Parathyroid adenoma (tissue), 2 donors: ENCODE measurements around the gene CARM1.

Experiments used
- H2AFZ ChIP-seq: fragments of 300-600 bp; sonication (generic); one replicate; pipeline ENCODE4 v1.7.0; 2017; ENCODE audit warnings: antibody characterized with exemption, mild to moderate bottlenecking
- H3K27ac ChIP-seq: fragments of 300-600 bp; sonication (generic); one replicate; pipeline ENCODE4 v1.7.0; 2017
- H3K27me3 ChIP-seq: fragments of 300-600 bp; sonication (generic); one replicate; pipeline ENCODE4 v1.7.0; 2017; ENCODE audit warnings: low read length; ENCODE audit not compliant: control insufficient read depth, insufficient read depth
- H3K36me3 ChIP-seq: fragments of 300-600 bp; sonication (generic); one replicate; pipeline ENCODE4 v1.7.0; 2017; ENCODE audit warnings: low read length; ENCODE audit not compliant: control insufficient read depth, insufficient read depth
- H3K4me1 ChIP-seq: fragments of 300-600 bp; sonication (generic); one replicate; pipeline ENCODE4 v1.7.0; 2017; ENCODE audit warnings: control low read depth
- H3K4me2 ChIP-seq: fragments of 300-600 bp; sonication (generic); one replicate; pipeline ENCODE4 v1.7.0; 2017; ENCODE audit warnings: low read length
- H3K4me3 ChIP-seq: fragments of 300-600 bp; sonication (generic); one replicate; pipeline ENCODE4 v1.7.0; 2017; ENCODE audit warnings: low read depth, low read length
- H3K79me2 ChIP-seq: fragments of 300-600 bp; sonication (generic); one replicate; pipeline ENCODE4 v1.7.0; 2017; ENCODE audit warnings: control low read depth
- H3K9ac ChIP-seq: fragments of 300-600 bp; sonication (generic); one replicate; pipeline ENCODE4 v1.7.0; 2017; ENCODE audit warnings: mild to moderate bottlenecking
- H3K9me3 ChIP-seq: fragments of 300-600 bp; sonication (generic); one replicate; pipeline ENCODE4 v1.7.0; 2017; ENCODE audit warnings: low read length; ENCODE audit not compliant: control insufficient read depth
- CTCF ChIP-seq: fragments of 300-600 bp; sonication (generic); IDR thresholded peaks from one replicate; pipeline ENCODE4 v1.7.0; 2017; ENCODE audit warnings: antibody characterized with exemption, mild to moderate bottlenecking
- donor health status: primary hyperparathyroidism.

CARM1 gene

GRCh38 chr19:10828981-10829821 is 42.2 kb upstream of the CARM1 start:
- H3K9ac ChIP-seq = no peak overlapping the region
- no peaks in the 10 kb centered on the region for H3K9me3 ChIP-seq
- H2AFZ ChIP-seq = no peak overlapping the region
- no peaks in the 10 kb centered on the region for H3K36me3 ChIP-seq
- H3K4me3 ChIP-seq = no peak overlapping the region
- H3K27ac ChIP-seq = no peak overlapping the region
- H3K4me1 ChIP-seq = peaks cover 7% of the 10 kb centered on the region
- no peaks in the 10 kb centered on the region for H3K79me2 ChIP-seq
- no peaks in the 10 kb centered on the region for H3K27me3 ChIP-seq
- TF ChIP-seq CTCF = no peak
- no peak overlapping the region for H3K4me2 ChIP-seq

DNA sequence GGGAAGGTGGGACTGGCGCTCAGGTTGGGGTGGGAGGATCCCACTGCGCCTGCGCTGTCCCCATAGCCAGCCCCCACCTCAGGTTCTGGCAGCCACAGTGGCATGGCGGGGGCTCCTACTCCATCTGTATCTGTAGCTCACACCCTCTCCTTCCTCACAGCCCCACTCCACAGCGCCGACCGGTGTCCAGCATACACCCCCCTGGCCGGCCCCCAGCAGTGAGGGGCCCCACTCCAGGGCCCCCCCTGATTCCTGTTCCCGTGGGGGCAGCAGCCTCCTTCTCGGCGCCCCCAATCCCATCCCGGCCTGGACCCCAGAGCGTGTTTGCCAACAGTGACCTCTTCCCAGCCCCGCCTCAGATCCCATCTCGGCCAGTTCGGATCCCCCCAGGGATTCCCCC is 41.4 kb upstream of the CARM1 start:
- Histone ChIP-seq H3K27me3 (no peaks in the 10 kb centered on the region), H3K9me3 (no peaks in the 10 kb centered on the region), H3K79me2 (no peaks in the 10 kb centered on the region), H3K4me1 (peaks cover 7% of the 10 kb centered on the region), H3K36me3 (no peaks in the 10 kb centered on the region), H3K4me3 (no peak overlapping the region), H3K9ac (no peak overlapping the region), H3K4me2 (no peak overlapping the region), H2AFZ (no peak overlapping the region), H3K27ac (no peak overlapping the region)
- TF ChIP-seq CTCF = no peak

DNA sequence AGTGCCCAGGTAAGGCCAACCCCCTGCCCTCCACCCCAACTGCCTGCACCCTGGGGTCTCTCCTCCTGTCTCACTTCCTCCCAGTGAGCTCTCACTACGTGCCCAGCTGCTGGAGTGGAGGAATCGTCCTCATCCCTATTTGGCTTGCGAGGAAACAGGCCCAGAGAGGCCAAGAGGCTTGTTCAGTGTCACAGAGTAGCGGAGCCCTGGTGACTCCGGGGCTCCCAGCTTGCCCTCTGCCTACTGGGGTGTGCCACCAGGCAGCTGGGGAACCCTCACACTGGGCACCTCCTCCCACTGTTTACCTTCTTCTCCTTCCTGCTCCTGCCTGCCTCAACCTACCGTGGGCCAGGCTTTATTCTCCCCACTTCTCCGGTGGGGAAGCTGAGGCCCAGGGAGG is 41.0 kb upstream of the CARM1 start:
- no peak for TF ChIP-seq CTCF
- no peak overlapping the region for H3K9ac ChIP-seq
- H2AFZ ChIP-seq = no peak overlapping the region
- peaks cover 7% of the 10 kb centered on the region for H3K4me1 ChIP-seq
- H3K27ac ChIP-seq = no peak overlapping the region
- H3K4me3 ChIP-seq = no peak overlapping the region
- no peaks in the 10 kb centered on the region for H3K36me3 ChIP-seq
- H3K9me3 ChIP-seq = no peaks in the 10 kb centered on the region
- no peak overlapping the region for H3K4me2 ChIP-seq
- H3K79me2 ChIP-seq = no peaks in the 10 kb centered on the region
- H3K27me3 ChIP-seq = no peaks in the 10 kb centered on the region

- peaks cover 4% of the 10 kb centered on the region for H3K4me1 ChIP-seq
- no peaks in the 10 kb centered on the region for H3K9me3 ChIP-seq
- no peak overlapping the region for H3K4me3 ChIP-seq
- no peak overlapping the region for H3K4me2 ChIP-seq
- no peaks in the 10 kb centered on the region for H3K36me3 ChIP-seq
- no peak overlapping the region for H3K9ac ChIP-seq
- no peaks in the 10 kb centered on the region for H3K79me2 ChIP-seq
- H2AFZ ChIP-seq = no peak overlapping the region
- no peak for TF ChIP-seq CTCF
- no peaks in the 10 kb centered on the region for H3K27me3 ChIP-seq
- H3K27ac ChIP-seq = no peak overlapping the region
Measured at GRCh38 chr19:10830931-10831779, 40.2 kb upstream of the CARM1 start.
